ENCODE measurements around the gene SP6.

GRCh38 chr17:47801906-47802305 lies 49.1 kb downstream of the SP6 start:
- TF ChIP-seq USF2 (IDR thresholded peaks at IDR 0.05; ENCODE audit: low read length): no peak
- no peak for TF ChIP-seq EP300 (IDR thresholded peaks at IDR 0.05; ENCODE audit: borderline replicate concordance in 1 of 2, low read depth in 2 of 2, low read length in 2 of 2)

All from H1 (cell line).